Measurements from ENCODE around the gene EGF. TPM values are rescaled to one million over a fixed set of nuclear protein-coding genes. Genes with fewer than 3 reads are reported as not detected.
"Not testable (repeated sequence)": the region's sequence is repeated elsewhere in the genome, so short reads cannot be mapped to it uniquely, and the experiment has no call there.

EGF gene
- total RNA-seq, 1 donor from 2014 or later: 24.5 TPM

GRCh38 chr4:110019153-110019552, 106.5 kb downstream of the EGF start:
- no peaks in the 10 kb centered on the region for H3K4me1 ChIP-seq (ENCODE audit: control insufficient read depth in 3 of 3, insufficient read depth in 3 of 3, low read length in 3 of 3)
- no peak overlapping the region for H3K4me3 ChIP-seq (ENCODE audit: low read length in 3 of 3)
- no peak overlapping the region for H3K9ac ChIP-seq (ENCODE audit: low read depth in 1 of 3, low read length in 3 of 3)
- peaks cover 2 to 3% (median 2%) of the 10 kb centered on the region in 3 donors for H3K36me3 ChIP-seq (ENCODE audit: control insufficient read depth in 3 of 3, insufficient read depth in 3 of 3, low read length in 3 of 3)
- H3K9me3 ChIP-seq (ENCODE audit: control insufficient read depth in 3 of 3, low read length in 3 of 3): no peaks in the 10 kb centered on the region
- no peaks in the 10 kb centered on the region for H3K27me3 ChIP-seq (ENCODE audit: control insufficient read depth in 3 of 3, insufficient read depth in 3 of 3, low read length in 3 of 3)
- H3K27ac ChIP-seq (ENCODE audit: low read depth, low read length): no peak overlapping the region

- no peaks in the 10 kb centered on the region for H3K36me3 ChIP-seq (ENCODE audit: control insufficient read depth in 3 of 3, insufficient read depth in 3 of 3, low read length in 3 of 3)
- no peaks in the 10 kb centered on the region for H3K4me1 ChIP-seq (ENCODE audit: control insufficient read depth in 3 of 3, insufficient read depth in 3 of 3, low read length in 3 of 3)
- H3K4me3 ChIP-seq (ENCODE audit: low read length in 3 of 3): no peak overlapping the region
- no peak overlapping the region for H3K27ac ChIP-seq (ENCODE audit: low read depth, low read length)
- no peaks in the 10 kb centered on the region for H3K27me3 ChIP-seq (ENCODE audit: control insufficient read depth in 3 of 3, insufficient read depth in 3 of 3, low read length in 3 of 3)
- no peaks in the 10 kb centered on the region for H3K9me3 ChIP-seq (ENCODE audit: control insufficient read depth in 3 of 3, low read length in 3 of 3)
- no peak overlapping the region for H3K9ac ChIP-seq (ENCODE audit: low read depth in 1 of 3, low read length in 3 of 3)
These were observed 107.5 kb downstream of the EGF start for GRCh38 chr4:110020139-110020538.

- no peak overlapping the region for H3K9ac ChIP-seq (ENCODE audit: low read depth in 1 of 3, low read length in 3 of 3)
- no peak overlapping the region for H3K4me3 ChIP-seq (ENCODE audit: low read length in 3 of 3)
- no peaks in the 10 kb centered on the region for H3K4me1 ChIP-seq (ENCODE audit: control insufficient read depth in 3 of 3, insufficient read depth in 3 of 3, low read length in 3 of 3)
- no peaks in the 10 kb centered on the region for H3K27me3 ChIP-seq (ENCODE audit: control insufficient read depth in 3 of 3, insufficient read depth in 3 of 3, low read length in 3 of 3)
- H3K9me3 ChIP-seq (ENCODE audit: control insufficient read depth in 3 of 3, low read length in 3 of 3): no peaks in the 10 kb centered on the region
- H3K36me3 ChIP-seq (ENCODE audit: control insufficient read depth in 3 of 3, insufficient read depth in 3 of 3, low read length in 3 of 3): no peaks in the 10 kb centered on the region
- H3K27ac ChIP-seq (ENCODE audit: low read depth, low read length): no peak overlapping the region
These were observed 108.2 kb downstream of the EGF start for GRCh38 chr4:110020646-110021443.

GRCh38 chr4:110022457-110022856, 109.8 kb downstream of the EGF start:
- no peak overlapping the region for H3K4me3 ChIP-seq (ENCODE audit: low read length in 3 of 3)
- no peaks in the 10 kb centered on the region for H3K36me3 ChIP-seq (ENCODE audit: control insufficient read depth in 3 of 3, insufficient read depth in 3 of 3, low read length in 3 of 3)
- no peaks in the 10 kb centered on the region for H3K9me3 ChIP-seq (ENCODE audit: control insufficient read depth in 3 of 3, low read length in 3 of 3)
- no peaks in the 10 kb centered on the region for H3K4me1 ChIP-seq (ENCODE audit: control insufficient read depth in 3 of 3, insufficient read depth in 3 of 3, low read length in 3 of 3)
- H3K27me3 ChIP-seq (ENCODE audit: control insufficient read depth in 3 of 3, insufficient read depth in 3 of 3, low read length in 3 of 3): no peaks in the 10 kb centered on the region
- no peak overlapping the region for H3K9ac ChIP-seq (ENCODE audit: low read depth in 1 of 3, low read length in 3 of 3)
- H3K27ac ChIP-seq (ENCODE audit: low read depth, low read length): no peak overlapping the region

- Histone ChIP-seq H3K9me3 (ENCODE audit: control insufficient read depth in 3 of 3, low read length in 3 of 3) (no peaks in the 10 kb centered on the region), H3K4me3 (ENCODE audit: low read length in 3 of 3) (no peak overlapping the region), H3K36me3 (ENCODE audit: control insufficient read depth in 3 of 3, insufficient read depth in 3 of 3, low read length in 3 of 3) (no peaks in the 10 kb centered on the region), H3K9ac (ENCODE audit: low read depth in 1 of 3, low read length in 3 of 3) (no peak overlapping the region), H3K27me3 (ENCODE audit: control insufficient read depth in 3 of 3, insufficient read depth in 3 of 3, low read length in 3 of 3) (no peaks in the 10 kb centered on the region), H3K27ac (ENCODE audit: low read depth, low read length) (no peak overlapping the region), H3K4me1 (ENCODE audit: control insufficient read depth in 3 of 3, insufficient read depth in 3 of 3, low read length in 3 of 3) (no peaks in the 10 kb centered on the region)
These were observed 112.4 kb downstream of the EGF start for GRCh38 chr4:110025056-110025455.

- Histone ChIP-seq H3K4me3 (ENCODE audit: low read length in 3 of 3) (no peak overlapping the region), H3K27me3 (ENCODE audit: control insufficient read depth in 3 of 3, insufficient read depth in 3 of 3, low read length in 3 of 3) (no peaks in the 10 kb centered on the region), H3K27ac (ENCODE audit: low read depth, low read length) (no peak overlapping the region), H3K4me1 (ENCODE audit: control insufficient read depth in 3 of 3, insufficient read depth in 3 of 3, low read length in 3 of 3) (no peaks in the 10 kb centered on the region), H3K36me3 (ENCODE audit: control insufficient read depth in 3 of 3, insufficient read depth in 3 of 3, low read length in 3 of 3) (no peaks in the 10 kb centered on the region), H3K9ac (ENCODE audit: low read depth in 1 of 3, low read length in 3 of 3) (no peak overlapping the region), H3K9me3 (ENCODE audit: control insufficient read depth in 3 of 3, low read length in 3 of 3) (no peaks in the 10 kb centered on the region)
These were observed 113.0 kb downstream of the EGF start for GRCh38 chr4:110025718-110026117.

- Histone ChIP-seq H3K27ac (ENCODE audit: low read depth, low read length) (no peak overlapping the region), H3K9ac (ENCODE audit: low read depth in 1 of 3, low read length in 3 of 3) (no peak overlapping the region), H3K27me3 (ENCODE audit: control insufficient read depth in 3 of 3, insufficient read depth in 3 of 3, low read length in 3 of 3) (peaks cover 0 to 5% (median 0%) of the 10 kb centered on the region in 3 donors), H3K4me1 (ENCODE audit: control insufficient read depth in 3 of 3, insufficient read depth in 3 of 3, low read length in 3 of 3) (no peaks in the 10 kb centered on the region), H3K4me3 (ENCODE audit: low read length in 3 of 3) (no peak overlapping the region), H3K36me3 (ENCODE audit: control insufficient read depth in 3 of 3, insufficient read depth in 3 of 3, low read length in 3 of 3) (no peaks in the 10 kb centered on the region), H3K9me3 (ENCODE audit: control insufficient read depth in 3 of 3, low read length in 3 of 3) (no peaks in the 10 kb centered on the region)
These were observed 119.9 kb downstream of the EGF start for GRCh38 chr4:110032603-110033002.

GRCh38 chr4:110033355-110034025, 120.8 kb downstream of the EGF start:
- H3K27me3 ChIP-seq (ENCODE audit: control insufficient read depth in 3 of 3, insufficient read depth in 3 of 3, low read length in 3 of 3): peaks cover 0 to 5% (median 0%) of the 10 kb centered on the region in 3 donors
- H3K4me3 ChIP-seq (ENCODE audit: low read length in 3 of 3): no peak overlapping the region
- no peaks in the 10 kb centered on the region for H3K9me3 ChIP-seq (ENCODE audit: control insufficient read depth in 3 of 3, low read length in 3 of 3)
- no peaks in the 10 kb centered on the region for H3K36me3 ChIP-seq (ENCODE audit: control insufficient read depth in 3 of 3, insufficient read depth in 3 of 3, low read length in 3 of 3)
- H3K27ac ChIP-seq (ENCODE audit: low read depth, low read length): no peak overlapping the region
- no peaks in the 10 kb centered on the region for H3K4me1 ChIP-seq (ENCODE audit: control insufficient read depth in 3 of 3, insufficient read depth in 3 of 3, low read length in 3 of 3)
- H3K9ac ChIP-seq (ENCODE audit: low read depth in 1 of 3, low read length in 3 of 3): no peak overlapping the region

GRCh38 chr4:110034026-110034393, 121.3 kb downstream of the EGF start:
- no peaks in the 10 kb centered on the region for H3K36me3 ChIP-seq (ENCODE audit: control insufficient read depth in 3 of 3, insufficient read depth in 3 of 3, low read length in 3 of 3)
- no peak overlapping the region for H3K9ac ChIP-seq (ENCODE audit: low read depth in 1 of 3, low read length in 3 of 3)
- no peaks in the 10 kb centered on the region for H3K4me1 ChIP-seq (ENCODE audit: control insufficient read depth in 3 of 3, insufficient read depth in 3 of 3, low read length in 3 of 3)
- no peak overlapping the region for H3K4me3 ChIP-seq (ENCODE audit: low read length in 3 of 3)
- H3K27ac ChIP-seq (ENCODE audit: low read depth, low read length): no peak overlapping the region
- no peaks in the 10 kb centered on the region for H3K9me3 ChIP-seq (ENCODE audit: control insufficient read depth in 3 of 3, low read length in 3 of 3)
- H3K27me3 ChIP-seq (ENCODE audit: control insufficient read depth in 3 of 3, insufficient read depth in 3 of 3, low read length in 3 of 3): peaks cover 0 to 5% (median 0%) of the 10 kb centered on the region in 3 donors

- H3K9me3 ChIP-seq (ENCODE audit: control insufficient read depth in 3 of 3, low read length in 3 of 3); H3K36me3 ChIP-seq (ENCODE audit: control insufficient read depth in 3 of 3, insufficient read depth in 3 of 3, low read length in 3 of 3); H3K27me3 ChIP-seq (ENCODE audit: control insufficient read depth in 3 of 3, insufficient read depth in 3 of 3, low read length in 3 of 3); H3K9ac ChIP-seq (ENCODE audit: low read depth in 1 of 3, low read length in 3 of 3); H3K4me1 ChIP-seq (ENCODE audit: control insufficient read depth in 3 of 3, insufficient read depth in 3 of 3, low read length in 3 of 3); H3K4me3 ChIP-seq (ENCODE audit: low read length in 3 of 3); H3K27ac ChIP-seq (ENCODE audit: low read depth, low read length): not testable (repeated sequence)
These were observed 126.5 kb downstream of the EGF start for GRCh38 chr4:110039164-110039563.

Measured in skeletal muscle tissue (tissue), 4 donors.